GM23338 (cell line): ENCODE results near the gene COL8A1. TPM values are rescaled to one million over a fixed set of nuclear protein-coding genes. Genes with fewer than 3 reads are reported as not detected.

Experiments used
- ATAC-seq: fragments of 200-7000 bp; cut with Tn5 transposase; 3 replicates; pipeline ENCODE4 v1.9.1; 2020
- DNase-seq: peaks from one replicate; pipeline ENCODE4 v3.0.0-alpha.2; 2015; ENCODE audit warnings: low spot score
- H2AFZ ChIP-seq: fragments of 200-600 bp; sonication (generic); 2 replicates; pipeline ENCODE4 v1.8.0; 2016; ENCODE audit warnings: antibody characterized with exemption, mild to moderate bottlenecking, moderate library complexity
- H3F3A ChIP-seq: fragments of 200-600 bp; sonication (generic); replicated peaks from 2 replicates; pipeline ENCODE4 v1.8.0; 2017; ENCODE audit warnings: antibody characterized with exemption, mixed run types, low read depth
- H3K27ac ChIP-seq: fragments of 200-600 bp; sonication (generic); 2 replicates; pipeline ENCODE4 v1.6.1; 2016; ENCODE audit warnings: low read depth
- H3K27me3 ChIP-seq: fragments of 200-600 bp; sonication (generic); 2 replicates; pipeline ENCODE4 v1.8.0; 2016; ENCODE audit warnings: mild to moderate bottlenecking, mixed run types, moderate library complexity; ENCODE audit not compliant: insufficient read depth
- H3K36me3 ChIP-seq: fragments of 200-600 bp; sonication (generic); 2 replicates; pipeline ENCODE4 v1.8.0; 2016; ENCODE audit warnings: mild to moderate bottlenecking; ENCODE audit not compliant: insufficient read depth
- H3K4me1 ChIP-seq: fragments of 200-600 bp; sonication (generic); 2 replicates; pipeline ENCODE4 v1.8.0; 2016; ENCODE audit warnings: mild to moderate bottlenecking, moderate library complexity; ENCODE audit not compliant: insufficient read depth
- H3K4me2 ChIP-seq: fragments of 200-600 bp; sonication (generic); 2 replicates; pipeline ENCODE4 v1.7.1; 2017; ENCODE audit warnings: mixed run types
- H3K4me3 ChIP-seq: fragments of 200-600 bp; sonication (generic); 2 replicates; pipeline ENCODE4 v1.6.1; 2016; ENCODE audit warnings: mixed run types
- H3K79me2 ChIP-seq: fragments of 200-600 bp; sonication (generic); replicated peaks from 2 replicates; pipeline ENCODE4 v1.8.0; 2017; ENCODE audit warnings: mild to moderate bottlenecking; ENCODE audit not compliant: insufficient read depth
- H3K9me2 ChIP-seq: fragments of 200-600 bp; sonication (generic); 2 replicates; pipeline ENCODE4 v1.8.0; 2017; ENCODE audit not compliant: insufficient read depth
- H4K20me1 ChIP-seq: fragments of 200-600 bp; sonication (generic); replicated peaks from 2 replicates; pipeline ENCODE4 v1.8.0; 2017; ENCODE audit warnings: mild to moderate bottlenecking; ENCODE audit not compliant: insufficient read depth
- H3K27ac Mint-ChIP-seq: 2 replicates; pipeline ENCODE4 v1.8.0; 2020; ENCODE audit warnings: inconsistent platforms, mild to moderate bottlenecking, moderate library complexity, mixed read lengths
- H3K27me3 Mint-ChIP-seq: 3 replicates; pipeline ENCODE4 v1.8.0; 2022; ENCODE audit warnings: low read depth, mild to moderate bottlenecking, moderate library complexity, mixed read lengths, inconsistent platforms; ENCODE audit not compliant: insufficient read depth, poor library complexity
- H3K36me3 Mint-ChIP-seq: 3 replicates; pipeline ENCODE4 v1.8.0; 2021; ENCODE audit warnings: low read depth, mild to moderate bottlenecking, inconsistent platforms, moderate library complexity, mixed read lengths
- H3K4me1 Mint-ChIP-seq: 3 replicates; pipeline ENCODE4 v1.8.0; 2020; ENCODE audit warnings: mild to moderate bottlenecking, inconsistent platforms, mixed read lengths
- H3K4me3 Mint-ChIP-seq: 3 replicates; pipeline ENCODE4 v1.8.0; 2021; ENCODE audit warnings: moderate library complexity, mild to moderate bottlenecking, inconsistent platforms, mixed read lengths
- H3K9me3 Mint-ChIP-seq: 3 replicates; pipeline ENCODE4 v1.8.0; 2020; ENCODE audit warnings: moderate library complexity, mild to moderate bottlenecking, inconsistent platforms, mixed read lengths
- EZH2 ChIP-seq: fragments of 200-600 bp; sonication (generic); IDR thresholded peaks from one replicate; pipeline ENCODE4 v1.8.0; 2017; ENCODE audit warnings: antibody characterized with exemption, mild to moderate bottlenecking, low read depth; ENCODE audit not compliant: unreplicated experiment
- STAT1 ChIP-seq: IDR thresholded peaks from one replicate; pipeline ENCODE4 v1.6.1; 2016; ENCODE audit warnings: antibody characterized with exemption; ENCODE audit not compliant: unreplicated experiment
- polyA plus RNA-seq: library from polyadenylated mRNA; unstranded; fragments of >200 nt; fragmentation: Nextera tagmentation; extraction: Ambion mirVana; gene quantifications from 2 replicates; pipeline ENCODE4 v1.2.1, GENCODE V29; 2016
- total RNA-seq: library from RNA; depleted of rRNA; stranded (reverse); fragments of >200 nt; shearing (Covaris generic); gene quantifications from 2 replicates; pipeline ENCODE4 v1.2.3, GENCODE V29; 2014
- TF ChIP-seq, protein P1 (sequence below), 2 experiments: fragments of 200-600 bp in 1 of 2; sonication (generic) in 1 of 2; conservative IDR thresholded peaks; 2 replicates each; pipeline versions ENCODE4 v1.5.1 to v1.6.1; 2016 to 2017; ENCODE audit warnings: antibody characterized with exemption in 2 of 2, low read depth in 2 of 2, mild to moderate bottlenecking in 2 of 2, moderate library complexity in 1 of 2
- TF ChIP-seq, protein P2 (sequence below): fragments of 250-450 bp; sonication (Bioruptor Pico); IDR thresholded peaks from 2 replicates; pipeline ENCODE4 v1.5.0; 2020; ENCODE audit warnings: mild to moderate bottlenecking, moderate library complexity

Gene COL8A1
- total and polyA plus RNA-seq, 2 experiments from 2014 or later = 0.26 to 0.97 TPM

DNA sequence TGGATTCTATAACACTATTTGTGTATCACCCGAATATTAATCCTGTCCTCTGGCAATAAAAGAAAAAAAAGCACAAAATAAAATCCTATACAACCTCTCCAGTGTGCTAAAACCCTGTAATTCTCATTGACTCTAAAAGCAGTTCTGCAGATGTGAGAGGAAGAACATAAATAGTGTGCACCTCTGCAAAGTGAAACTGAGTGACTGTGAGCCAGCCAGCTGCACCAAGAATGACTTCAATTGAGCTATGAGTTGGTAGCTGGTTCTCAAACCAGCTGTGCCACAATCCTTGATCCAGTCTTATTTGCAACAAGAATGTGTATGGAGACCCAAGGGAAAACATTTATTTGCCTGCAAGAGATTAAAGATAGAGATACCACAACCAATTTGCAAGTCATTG lies 31.2 kb upstream of the COL8A1 start (continued):
- TF ChIP-seq, protein P1, sequence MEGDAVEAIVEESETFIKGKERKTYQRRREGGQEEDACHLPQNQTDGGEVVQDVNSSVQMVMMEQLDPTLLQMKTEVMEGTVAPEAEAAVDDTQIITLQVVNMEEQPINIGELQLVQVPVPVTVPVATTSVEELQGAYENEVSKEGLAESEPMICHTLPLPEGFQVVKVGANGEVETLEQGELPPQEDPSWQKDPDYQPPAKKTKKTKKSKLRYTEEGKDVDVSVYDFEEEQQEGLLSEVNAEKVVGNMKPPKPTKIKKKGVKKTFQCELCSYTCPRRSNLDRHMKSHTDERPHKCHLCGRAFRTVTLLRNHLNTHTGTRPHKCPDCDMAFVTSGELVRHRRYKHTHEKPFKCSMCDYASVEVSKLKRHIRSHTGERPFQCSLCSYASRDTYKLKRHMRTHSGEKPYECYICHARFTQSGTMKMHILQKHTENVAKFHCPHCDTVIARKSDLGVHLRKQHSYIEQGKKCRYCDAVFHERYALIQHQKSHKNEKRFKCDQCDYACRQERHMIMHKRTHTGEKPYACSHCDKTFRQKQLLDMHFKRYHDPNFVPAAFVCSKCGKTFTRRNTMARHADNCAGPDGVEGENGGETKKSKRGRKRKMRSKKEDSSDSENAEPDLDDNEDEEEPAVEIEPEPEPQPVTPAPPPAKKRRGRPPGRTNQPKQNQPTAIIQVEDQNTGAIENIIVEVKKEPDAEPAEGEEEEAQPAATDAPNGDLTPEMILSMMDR (conservative IDR thresholded peaks at IDR 0.05; ENCODE audit: low read depth in 2 of 2) = no peak
- TF ChIP-seq, protein P2, sequence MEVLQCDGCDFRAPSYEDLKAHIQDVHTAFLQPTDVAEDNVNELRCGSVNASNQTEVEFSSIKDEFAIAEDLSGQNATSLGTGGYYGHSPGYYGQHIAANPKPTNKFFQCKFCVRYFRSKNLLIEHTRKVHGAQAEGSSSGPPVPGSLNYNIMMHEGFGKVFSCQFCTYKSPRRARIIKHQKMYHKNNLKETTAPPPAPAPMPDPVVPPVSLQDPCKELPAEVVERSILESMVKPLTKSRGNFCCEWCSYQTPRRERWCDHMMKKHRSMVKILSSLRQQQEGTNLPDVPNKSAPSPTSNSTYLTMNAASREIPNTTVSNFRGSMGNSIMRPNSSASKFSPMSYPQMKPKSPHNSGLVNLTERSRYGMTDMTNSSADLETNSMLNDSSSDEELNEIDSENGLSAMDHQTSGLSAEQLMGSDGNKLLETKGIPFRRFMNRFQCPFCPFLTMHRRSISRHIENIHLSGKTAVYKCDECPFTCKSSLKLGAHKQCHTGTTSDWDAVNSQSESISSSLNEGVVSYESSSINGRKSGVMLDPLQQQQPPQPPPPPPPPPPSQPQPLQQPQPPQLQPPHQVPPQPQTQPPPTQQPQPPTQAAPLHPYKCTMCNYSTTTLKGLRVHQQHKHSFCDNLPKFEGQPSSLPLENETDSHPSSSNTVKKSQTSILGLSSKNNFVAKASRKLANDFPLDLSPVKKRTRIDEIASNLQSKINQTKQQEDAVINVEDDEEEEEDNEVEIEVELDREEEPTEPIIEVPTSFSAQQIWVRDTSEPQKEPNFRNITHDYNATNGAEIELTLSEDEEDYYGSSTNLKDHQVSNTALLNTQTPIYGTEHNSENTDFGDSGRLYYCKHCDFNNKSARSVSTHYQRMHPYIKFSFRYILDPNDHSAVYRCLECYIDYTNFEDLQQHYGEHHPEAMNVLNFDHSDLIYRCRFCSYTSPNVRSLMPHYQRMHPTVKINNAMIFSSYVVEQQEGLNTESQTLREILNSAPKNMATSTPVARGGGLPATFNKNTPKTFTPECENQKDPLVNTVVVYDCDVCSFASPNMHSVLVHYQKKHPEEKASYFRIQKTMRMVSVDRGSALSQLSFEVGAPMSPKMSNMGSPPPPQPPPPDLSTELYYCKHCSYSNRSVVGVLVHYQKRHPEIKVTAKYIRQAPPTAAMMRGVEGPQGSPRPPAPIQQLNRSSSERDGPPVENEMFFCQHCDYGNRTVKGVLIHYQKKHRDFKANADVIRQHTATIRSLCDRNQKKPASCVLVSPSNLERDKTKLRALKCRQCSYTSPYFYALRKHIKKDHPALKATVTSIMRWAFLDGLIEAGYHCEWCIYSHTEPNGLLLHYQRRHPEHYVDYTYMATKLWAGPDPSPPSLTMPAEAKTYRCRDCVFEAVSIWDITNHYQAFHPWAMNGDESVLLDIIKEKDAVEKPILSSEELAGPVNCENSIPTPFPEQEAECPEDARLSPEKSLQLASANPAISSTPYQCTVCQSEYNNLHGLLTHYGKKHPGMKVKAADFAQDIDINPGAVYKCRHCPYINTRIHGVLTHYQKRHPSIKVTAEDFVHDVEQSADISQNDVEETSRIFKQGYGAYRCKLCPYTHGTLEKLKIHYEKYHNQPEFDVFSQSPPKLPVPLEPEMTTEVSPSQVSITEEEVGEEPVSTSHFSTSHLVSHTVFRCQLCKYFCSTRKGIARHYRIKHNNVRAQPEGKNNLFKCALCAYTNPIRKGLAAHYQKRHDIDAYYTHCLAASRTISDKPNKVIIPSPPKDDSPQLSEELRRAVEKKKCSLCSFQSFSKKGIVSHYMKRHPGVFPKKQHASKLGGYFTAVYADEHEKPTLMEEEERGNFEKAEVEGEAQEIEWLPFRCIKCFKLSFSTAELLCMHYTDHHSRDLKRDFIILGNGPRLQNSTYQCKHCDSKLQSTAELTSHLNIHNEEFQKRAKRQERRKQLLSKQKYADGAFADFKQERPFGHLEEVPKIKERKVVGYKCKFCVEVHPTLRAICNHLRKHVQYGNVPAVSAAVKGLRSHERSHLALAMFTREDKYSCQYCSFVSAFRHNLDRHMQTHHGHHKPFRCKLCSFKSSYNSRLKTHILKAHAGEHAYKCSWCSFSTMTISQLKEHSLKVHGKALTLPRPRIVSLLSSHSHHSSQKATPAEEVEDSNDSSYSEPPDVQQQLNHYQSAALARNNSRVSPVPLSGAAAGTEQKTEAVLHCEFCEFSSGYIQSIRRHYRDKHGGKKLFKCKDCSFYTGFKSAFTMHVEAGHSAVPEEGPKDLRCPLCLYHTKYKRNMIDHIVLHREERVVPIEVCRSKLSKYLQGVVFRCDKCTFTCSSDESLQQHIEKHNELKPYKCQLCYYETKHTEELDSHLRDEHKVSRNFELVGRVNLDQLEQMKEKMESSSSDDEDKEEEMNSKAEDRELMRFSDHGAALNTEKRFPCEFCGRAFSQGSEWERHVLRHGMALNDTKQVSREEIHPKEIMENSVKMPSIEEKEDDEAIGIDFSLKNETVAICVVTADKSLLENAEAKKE (CRISPR knock-in tag) = no peak
- no peak for TF ChIP-seq EZH2

GRCh38 chr3:99614768-99615167 lies 23.6 kb upstream of the COL8A1 start:
- Histone ChIP-seq H3K79me2 (no peaks in the 10 kb centered on the region), H3K27ac (no peak overlapping the region), H3K36me3 (no peaks in the 10 kb centered on the region), H3K4me1 (no peaks in the 10 kb centered on the region), H3K4me2 (no peak overlapping the region), H2AFZ (no peak overlapping the region), H3K27me3 (no peaks in the 10 kb centered on the region), H3F3A (no peaks in the 10 kb centered on the region), H4K20me1 (no peaks in the 10 kb centered on the region), H3K9me2 (no peaks in the 10 kb centered on the region; the same call in 1 of the 2 replicates), H3K4me3 (no peak overlapping the region)
- no peak overlapping the region for H3K4me3 Mint-ChIP-seq
- H3K4me1 Mint-ChIP-seq = no peaks in the 10 kb centered on the region
- no peak overlapping the region for H3K27ac Mint-ChIP-seq
- peaks cover 2% of the 10 kb centered on the region for H3K27me3 Mint-ChIP-seq
- ATAC-seq (no peak), DNase-seq (no peak)
- no peaks in the 10 kb centered on the region for H3K36me3 Mint-ChIP-seq
- no peaks in the 10 kb centered on the region; the same call in 2 of the 3 replicates for H3K9me3 Mint-ChIP-seq
- TF ChIP-seq, protein P1 (conservative IDR thresholded peaks at IDR 0.05; ENCODE audit: low read depth in 2 of 2) = no peak
- TF ChIP-seq STAT1 (no peak), EZH2 (no peak)
- TF ChIP-seq, protein P2 (CRISPR knock-in tag) = no peak
